ENCODE data around the gene MAD2L1BP. TPM values are rescaled to one million over a fixed set of nuclear protein-coding genes. Genes with fewer than 3 reads are reported as not detected.
"Not testable (repeated sequence)": the region's sequence is repeated elsewhere in the genome, so short reads cannot be mapped to it uniquely, and the experiment has no call there.

MAD2L1BP gene
- polyA plus RNA-seq, 1 of the 3 experiments (the other 2 are of a cell fraction): 30.9 TPM

- Histone ChIP-seq H3K9ac (no peak overlapping the region), H2AFZ (ENCODE audit: low read depth) (no peak overlapping the region), H3F3A (replicated peaks; ENCODE audit: insufficient read depth) (no peaks in the 10 kb centered on the region), H3K79me2 (ENCODE audit: insufficient read depth) (no peaks in the 10 kb centered on the region), H3K27me3 (ENCODE audit: insufficient read depth) (no peaks in the 10 kb centered on the region), H3K9me2 (no peaks in the 10 kb centered on the region), H4K20me1 (ENCODE audit: insufficient read depth) (no peaks in the 10 kb centered on the region), H3K4me2 (no peak overlapping the region), H3K9me3 (no peaks in the 10 kb centered on the region), H3K36me3 (replicated peaks in 1 of 2; ENCODE audit: control insufficient read depth in 1 of 2, insufficient read depth in 2 of 2, low read length in 1 of 2) (no peaks in the 10 kb centered on the region), H3K4me1 (ENCODE audit: control insufficient read depth in 1 of 2, insufficient read depth in 2 of 2, low read depth in 1 of 2, low read length in 1 of 2) (no peaks in the 10 kb centered on the region), H3K27ac (ENCODE audit: low read depth in 2 of 2, low read length in 1 of 2) (no peak overlapping the region), H3K4me3 (ENCODE audit: low read depth in 2 of 2, low read length in 1 of 2) (no peak overlapping the region)
- CTCF ChIA-PET: interaction anchor here (1.7 to 2.5 kb wide), 2 partner anchors 8 to 9 kb away, joined by 8 to 10 read pairs; no protein-coding TSS in a partner anchor
- no peak for DNase-seq
- POLR2A ChIA-PET: no interaction called here
- 86% methylated on average over 9 of the region's 9 CpGs for WGBS (ENCODE audit: low lambda C conversion rate)
- TF ChIP-seq GABPA (IDR thresholded peaks at IDR 0.05; ENCODE audit: low read depth) (no peak), USF2 (IDR thresholded peaks at IDR 0.05; ENCODE audit: borderline replicate concordance, low read depth, low read length) (no peak), RAD21 (IDR thresholded peaks at IDR 0.05; ENCODE audit: low read length) (no peak), EP300 (IDR thresholded peaks at IDR 0.05; ENCODE audit: borderline replicate concordance in 1 of 2, low read depth in 1 of 2, low read length in 1 of 2) (no peak), MXI1 (IDR thresholded peaks at IDR 0.05; ENCODE audit: low read depth, low read length) (no peak), CTCF (IDR thresholded peaks at IDR 0.05) (no peak), SMC3 (IDR thresholded peaks at IDR 0.05; ENCODE audit: low read depth, low read length) (no peak), NFIC (IDR thresholded peaks at IDR 0.05; ENCODE audit: borderline replicate concordance) (no peak)
- TF ChIP-seq, protein P1, sequence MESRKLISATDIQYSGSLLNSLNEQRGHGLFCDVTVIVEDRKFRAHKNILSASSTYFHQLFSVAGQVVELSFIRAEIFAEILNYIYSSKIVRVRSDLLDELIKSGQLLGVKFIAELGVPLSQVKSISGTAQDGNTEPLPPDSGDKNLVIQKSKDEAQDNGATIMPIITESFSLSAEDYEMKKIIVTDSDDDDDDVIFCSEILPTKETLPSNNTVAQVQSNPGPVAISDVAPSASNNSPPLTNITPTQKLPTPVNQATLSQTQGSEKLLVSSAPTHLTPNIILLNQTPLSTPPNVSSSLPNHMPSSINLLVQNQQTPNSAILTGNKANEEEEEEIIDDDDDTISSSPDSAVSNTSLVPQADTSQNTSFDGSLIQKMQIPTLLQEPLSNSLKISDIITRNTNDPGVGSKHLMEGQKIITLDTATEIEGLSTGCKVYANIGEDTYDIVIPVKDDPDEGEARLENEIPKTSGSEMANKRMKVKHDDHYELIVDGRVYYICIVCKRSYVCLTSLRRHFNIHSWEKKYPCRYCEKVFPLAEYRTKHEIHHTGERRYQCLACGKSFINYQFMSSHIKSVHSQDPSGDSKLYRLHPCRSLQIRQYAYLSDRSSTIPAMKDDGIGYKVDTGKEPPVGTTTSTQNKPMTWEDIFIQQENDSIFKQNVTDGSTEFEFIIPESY (IDR thresholded peaks at IDR 0.05; ENCODE audit: borderline replicate concordance, low read depth): no peak
- TF ChIP-seq, protein P2, sequence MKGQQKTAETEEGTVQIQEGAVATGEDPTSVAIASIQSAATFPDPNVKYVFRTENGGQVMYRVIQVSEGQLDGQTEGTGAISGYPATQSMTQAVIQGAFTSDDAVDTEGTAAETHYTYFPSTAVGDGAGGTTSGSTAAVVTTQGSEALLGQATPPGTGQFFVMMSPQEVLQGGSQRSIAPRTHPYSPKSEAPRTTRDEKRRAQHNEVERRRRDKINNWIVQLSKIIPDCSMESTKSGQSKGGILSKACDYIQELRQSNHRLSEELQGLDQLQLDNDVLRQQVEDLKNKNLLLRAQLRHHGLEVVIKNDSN (IDR thresholded peaks at IDR 0.05; ENCODE audit: borderline replicate concordance, low read depth): no peak
These were observed 22.5 kb downstream of the MAD2L1BP start for GRCh38 chr6:43658161-43658560.

DNA sequence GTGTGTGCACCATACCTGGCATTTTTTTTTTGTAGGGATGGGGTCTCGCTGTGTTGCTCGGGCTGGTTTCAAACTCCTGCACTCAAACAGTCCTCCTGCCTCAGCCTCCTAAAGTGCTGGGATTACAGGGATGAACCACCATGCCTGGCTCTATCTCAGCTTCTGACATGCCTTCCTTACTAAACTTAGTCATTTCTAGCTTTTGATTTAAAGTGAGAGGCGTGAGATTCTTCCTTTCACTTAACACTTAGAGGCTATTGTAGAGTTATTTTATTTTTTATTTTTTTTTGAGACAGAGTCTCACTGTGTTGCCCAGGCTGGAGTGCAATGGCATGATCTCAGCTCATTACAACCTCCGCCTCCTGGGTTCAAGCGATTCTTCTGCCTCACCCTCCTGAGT is 27.3 kb downstream of the MAD2L1BP start:
- H3K36me3 ChIP-seq (replicated peaks in 1 of 2; ENCODE audit: control insufficient read depth in 1 of 2, insufficient read depth in 2 of 2, low read length in 1 of 2); H4K20me1 ChIP-seq (ENCODE audit: insufficient read depth); POLR2A ChIA-PET; H3K27ac ChIP-seq (ENCODE audit: low read depth in 2 of 2, low read length in 1 of 2); H3F3A ChIP-seq (replicated peaks; ENCODE audit: insufficient read depth); H3K79me2 ChIP-seq (ENCODE audit: insufficient read depth); DNase-seq; H3K9me2 ChIP-seq; H3K4me2 ChIP-seq; H3K4me3 ChIP-seq (ENCODE audit: low read depth in 2 of 2, low read length in 1 of 2); H3K9ac ChIP-seq; H3K9me3 ChIP-seq; H2AFZ ChIP-seq (ENCODE audit: low read depth); H3K27me3 ChIP-seq (ENCODE audit: insufficient read depth): not testable (repeated sequence)
- WGBS (ENCODE audit: low lambda C conversion rate): 89% methylated on average over 5 of the region's 5 CpGs
- H3K4me1 ChIP-seq (ENCODE audit: control insufficient read depth in 1 of 2, insufficient read depth in 2 of 2, low read depth in 1 of 2, low read length in 1 of 2): peaks cover 0 to 11% of the 10 kb centered on the region in 2 experiments; a peak in 1 of 4 replicates
- CTCF ChIA-PET: interaction anchor here (1.3 to 2.0 kb wide), 2 partner anchors 54 to 416 kb away, joined by 3 to 7 read pairs; no protein-coding TSS in a partner anchor

Measured in SK-N-SH (cell line).